H1 (cell line): ENCODE data around the gene ITGB7. TPM values are rescaled to one million over a fixed set of nuclear protein-coding genes. Genes with fewer than 3 reads are reported as not detected.

Experiments used
- CTCF ChIA-PET: fragments of 300-600 bp; sonication (Branson Sonifier 250); formaldehyde crosslinking; loops from one replicate; lab custom pipeline; 2021; ENCODE audit not compliant: partially characterized antibody; lab: Charles Lee
- POLR2A ChIA-PET: fragments of 300-600 bp; sonication (Branson Sonifier 250); formaldehyde crosslinking; loops from one replicate; lab custom pipeline; 2021; ENCODE audit warnings: inconsistent platforms; ENCODE audit not compliant: partially characterized antibody; lab: Charles Lee
- DNase-seq, 2 experiments: peaks; one replicate each; pipeline versions ENCODE4 v3.0.0 to v3.0.0-alpha.2; 2010 to 2022; ENCODE audit warnings: low spot score in 2 of 2, low read depth in 1 of 2, mixed read lengths in 1 of 2
- FAIRE-seq: peaks from 2 replicates; lab custom pipeline; 2011; peaks lifted over from hg19 to GRCh38; lab: Jason Lieb, UNC
- H2AFZ ChIP-seq: 2 replicates; pipeline ENCODE4 v1.8.1; 2012; ENCODE audit warnings: low read length, inconsistent platforms
- H2AK5ac ChIP-seq: 2 replicates; pipeline ENCODE4 v1.6.1; 2013; ENCODE audit warnings: low read depth, low read length
- H2BK120ac ChIP-seq: replicated peaks from 2 replicates; pipeline ENCODE3; 2013; ENCODE audit warnings: low read depth, low read length, inconsistent platforms
- H2BK12ac ChIP-seq: 2 replicates; pipeline ENCODE4 v1.6.1; 2013; ENCODE audit warnings: low read depth, low read length
- H2BK15ac ChIP-seq: 2 replicates; pipeline ENCODE4 v1.6.1; 2013; ENCODE audit warnings: low read length
- H2BK20ac ChIP-seq: 2 replicates; pipeline ENCODE4 v1.6.1; 2013; ENCODE audit warnings: low read length
- H2BK5ac ChIP-seq: 2 replicates; pipeline ENCODE4 v1.6.1; 2013; ENCODE audit warnings: low read depth, low read length
- H3K14ac ChIP-seq: 2 replicates; pipeline ENCODE4 v1.6.1; 2013; ENCODE audit warnings: inconsistent platforms; ENCODE audit not compliant: insufficient read length
- H3K18ac ChIP-seq: 2 replicates; pipeline ENCODE4 v1.6.1; 2013; ENCODE audit warnings: low read length; ENCODE audit errors: extremely low read depth
- H3K23ac ChIP-seq: 2 replicates; pipeline ENCODE4 v1.6.1; 2013; ENCODE audit warnings: inconsistent platforms; ENCODE audit not compliant: insufficient read length
- H3K23me2 ChIP-seq: 2 replicates; pipeline ENCODE4 v1.6.1; 2013; ENCODE audit warnings: low read depth, low read length
- H3K27ac ChIP-seq: 2 replicates; pipeline ENCODE4 v1.6.1; 2011; ENCODE audit warnings: low read depth, low read length, inconsistent platforms
- H3K27me3 ChIP-seq, 4 experiments: replicated peaks in 1 of 4; 1 replicate in 1 of 4; 2 replicates in 3 of 4; pipeline versions ENCODE4 v1.6.1 to v1.8.1; 2011 to 2013; ENCODE audit warnings: low read length in 3 of 4, mild to moderate bottlenecking in 3 of 4, inconsistent platforms in 2 of 4, mixed read lengths in 2 of 4, moderate library complexity in 1 of 4; ENCODE audit not compliant: control insufficient read depth in 3 of 4, insufficient read depth in 3 of 4; ENCODE audit errors: extremely low read depth in 1 of 4
- H3K36me3 ChIP-seq, 4 experiments: 2 replicates each; pipeline versions ENCODE4 v1.6.1 to v1.8.1; 2011 to 2013; ENCODE audit warnings: mild to moderate bottlenecking in 4 of 4, low read length in 3 of 4, moderate library complexity in 2 of 4, control low read depth in 1 of 4, inconsistent platforms in 1 of 4; ENCODE audit not compliant: insufficient read depth in 4 of 4, control insufficient read depth in 2 of 4
- H3K4ac ChIP-seq: replicated peaks from 2 replicates; pipeline ENCODE3; 2013; ENCODE audit warnings: low read length, low read depth, mixed read lengths, inconsistent platforms; ENCODE audit not compliant: insufficient read length
- H3K4me1 ChIP-seq, 4 experiments: replicated peaks in 1 of 4; 1 replicate in 1 of 4; 2 replicates in 3 of 4; pipeline versions ENCODE4 v1.6.1 to v1.8.1; 2011 to 2013; ENCODE audit warnings: low read length in 3 of 4, inconsistent platforms in 2 of 4, mixed read lengths in 1 of 4; ENCODE audit not compliant: insufficient read depth in 4 of 4, control insufficient read depth in 3 of 4
- H3K4me2 ChIP-seq, 2 experiments: 2 replicates each; pipeline versions ENCODE4 v1.6.1 to v1.8.1; 2011 to 2013; ENCODE audit warnings: low read depth in 2 of 2, low read length in 2 of 2, control low read depth in 1 of 2, inconsistent platforms in 1 of 2, mild to moderate bottlenecking in 1 of 2; ENCODE audit not compliant: insufficient read depth in 1 of 2
- H3K4me3 ChIP-seq, 4 experiments: fragments of 200-600, 300-600 bp in 1 of 4; sonication (generic), shearing (Covaris generic), sonication (Bioruptor Twin) in 1 of 4; 2 replicates each; pipeline versions ENCODE4 v1.5.1 to v1.8.1; 2011 to 2016; ENCODE audit warnings: low read length in 4 of 4, low read depth in 3 of 4, control low read depth in 2 of 4, inconsistent platforms in 2 of 4, mild to moderate bottlenecking in 2 of 4, mixed read lengths in 1 of 4, moderate library complexity in 1 of 4; ENCODE audit not compliant: insufficient read depth in 2 of 4; ENCODE audit errors: extremely low read depth in 1 of 4
- H3K56ac ChIP-seq: replicated peaks from 2 replicates; pipeline ENCODE3; 2013; ENCODE audit warnings: low read depth, mild to moderate bottlenecking, mixed read lengths, low read length, inconsistent platforms; ENCODE audit not compliant: insufficient read length
- H3K79me1 ChIP-seq: 2 replicates; pipeline ENCODE4 v1.6.1; 2013; ENCODE audit warnings: low read depth, low read length, control low read depth
- H3K79me2 ChIP-seq, 2 experiments: 2 replicates each; pipeline versions ENCODE4 v1.6.1 to v1.8.1; 2012 to 2013; ENCODE audit warnings: low read length in 2 of 2, mild to moderate bottlenecking in 2 of 2, inconsistent platforms in 1 of 2; ENCODE audit not compliant: insufficient read depth in 2 of 2, control insufficient read depth in 1 of 2
- H3K9ac ChIP-seq, 4 experiments: replicated peaks in 1 of 4; 1 replicate in 1 of 4; 2 replicates in 3 of 4; pipeline versions ENCODE4 v1.6.1 to v1.8.1; 2011 to 2013; ENCODE audit warnings: low read depth in 3 of 4, low read length in 3 of 4, control low read depth in 2 of 4, mild to moderate bottlenecking in 2 of 4, moderate library complexity in 2 of 4, inconsistent platforms in 1 of 4; ENCODE audit errors: extremely low read depth in 1 of 4
- H3K9me3 ChIP-seq, 2 experiments: 2 replicates each; pipeline versions ENCODE4 v1.6.1 to v1.8.1; 2012 to 2013; ENCODE audit warnings: mild to moderate bottlenecking in 2 of 2, moderate library complexity in 2 of 2, control low read depth in 1 of 2, inconsistent platforms in 1 of 2, low read depth in 1 of 2, low read length in 1 of 2, mixed read lengths in 1 of 2; ENCODE audit not compliant: insufficient read depth in 2 of 2
- H4K20me1 ChIP-seq, 2 experiments: replicated peaks in 1 of 2; 2 replicates each; pipeline versions ENCODE3 to v1.8.1; 2011 to 2013; ENCODE audit warnings: inconsistent platforms in 2 of 2, low read length in 2 of 2, mild to moderate bottlenecking in 1 of 2; ENCODE audit not compliant: insufficient read depth in 2 of 2, control insufficient read depth in 1 of 2
- H4K5ac ChIP-seq: 2 replicates; pipeline ENCODE4 v1.6.1; 2013; ENCODE audit warnings: low read length, low read depth, mixed read lengths, inconsistent platforms; ENCODE audit not compliant: insufficient read length
- H4K8ac ChIP-seq: 2 replicates; pipeline ENCODE4 v1.8.0; 2013; ENCODE audit warnings: mild to moderate bottlenecking, moderate library complexity, low read length, inconsistent platforms; ENCODE audit not compliant: insufficient read depth; ENCODE audit errors: extremely low read depth
- H4K91ac ChIP-seq: replicated peaks from 2 replicates; pipeline ENCODE3; 2013; ENCODE audit warnings: low read length, mixed read lengths, inconsistent platforms; ENCODE audit not compliant: insufficient read length
- CTCF ChIP-seq, 3 experiments: IDR thresholded peaks; 1 replicate in 2 of 3; 2 replicates in 1 of 3; pipeline versions ENCODE4 v1.5.1 to v1.6.1; 2011; ENCODE audit warnings: low read length in 3 of 3, mild to moderate bottlenecking in 3 of 3, inconsistent platforms in 2 of 3, low read depth in 1 of 3, moderate library complexity in 1 of 3; ENCODE audit not compliant: insufficient read depth in 1 of 3; ENCODE audit errors: control extremely low read depth in 1 of 3
- E2F6 ChIP-seq: IDR thresholded peaks from 2 replicates; pipeline ENCODE4 v1.6.1; 2012; ENCODE audit warnings: inconsistent platforms
- KDM4A ChIP-seq: IDR thresholded peaks from one replicate; pipeline ENCODE4 v1.7.1; 2012; ENCODE audit warnings: low read depth, mild to moderate bottlenecking, moderate library complexity, low read length, inconsistent platforms; ENCODE audit not compliant: severe bottlenecking
- MAFK ChIP-seq: IDR thresholded peaks from 2 replicates; pipeline ENCODE4 v1.6.1; 2012; ENCODE audit warnings: low read depth, mild to moderate bottlenecking, improper control_type of control experiment, low read length
- SAP30 ChIP-seq: fragments of 300-600 bp; sonication (generic); IDR thresholded peaks from 2 replicates; pipeline ENCODE4 v1.7.1; 2012; ENCODE audit warnings: low read length, moderate library complexity, mild to moderate bottlenecking, inconsistent platforms; ENCODE audit not compliant: insufficient read depth, insufficient replicate concordance
- SRF ChIP-seq: IDR thresholded peaks from 2 replicates; pipeline ENCODE4 v1.6.1; 2011; ENCODE audit warnings: mild to moderate bottlenecking, low read depth, low read length, moderate library complexity
- TAF1 ChIP-seq: IDR thresholded peaks from 2 replicates; pipeline ENCODE4 v1.6.1; 2011; ENCODE audit warnings: mild to moderate bottlenecking, low read depth, low read length
- WGBS, 2 experiments: shearing (Covaris generic) in 1 of 2; methylation state at CpG; one replicate each; pipeline versions ENCODE4 v1.1.6 to v1.1.7; 2013 to 2015; ENCODE audit warnings: low lambda C conversion rate in 2 of 2, mixed read lengths in 2 of 2, inconsistent platforms in 1 of 2, low coverage in 1 of 2, missing lambda C conversion rate in 1 of 2; ENCODE audit not compliant: insufficient replicate concordance in 2 of 2, insufficient coverage in 1 of 2, insufficient read length in 1 of 2; ENCODE audit errors: extremely low coverage in 1 of 2, missing lambda C conversion rate in 1 of 2; 5-methylcytosine and 5-hydroxymethylcytosine counted together
- polyA plus RNA-seq, 7 experiments: library from polyadenylated mRNA; depleted of rRNA in 3 of 7; stranded (reverse) in 5 of 7; unstranded in 2 of 7; fragments of >200 nt in 5 of 7; fragments of 200-250 nt in 2 of 7; gene quantifications; 1 replicate in 5 of 7; 2 replicates in 1 of 7; 4 replicates in 1 of 7; pipeline versions ENCODE4 v1.2.1 to v1.2.3, GENCODE V29; 2011 to 2013; ENCODE audit warnings: missing spikeins in 2 of 7, mixed read lengths in 2 of 7
- total RNA-seq: library from RNA; stranded (reverse); fragmentation: NEBNext Ultra II Directional; extraction: Animal tissue kit (Norgen Biotek cat#: 25700); gene quantifications from 2 replicates; pipeline ENCODE4 v1.2.1, GENCODE V29; 2021

The ITGB7 gene
- total and polyA plus RNA-seq, 2 of the 8 experiments (the other 6 are each of a cell fraction or from before 2014, with no cell fraction given): 0.35 to 0.54 TPM

- Histone ChIP-seq H3K79me2 (peaks cover 0 to 4% of the 10 kb centered on the region in 2 experiments; a peak in 1 of 4 replicates), H2BK15ac (peak overlapping the region; percentile 97; the same call in 1 of the 2 replicates), H3K9ac (no peak overlapping the region; a peak in 1 of 7 replicates), H3K18ac (peak overlapping the region; percentile 98), H2BK12ac (peak overlapping the region; percentile 99; the same call in 1 of the 2 replicates), H2BK20ac (peak overlapping the region; percentile 98), H3K4me2 (peak overlapping the region; percentile 42 to 100; a peak in 3 of 4 replicates), H3K36me3 (no peaks in the 10 kb centered on the region; a peak in 1 of 8 replicates), H3K23me2 (peaks cover 15% of the 10 kb centered on the region), H4K5ac (peak overlapping the region; percentile 80), H3K9me3 (no peaks in the 10 kb centered on the region), H3K4me1 (peaks cover 33 to 52% (median 35%) of the 10 kb centered on the region in 4 experiments), H3K56ac (no peak overlapping the region), H3K79me1 (no peaks in the 10 kb centered on the region), H3K27me3 (no peaks in the 10 kb centered on the region), H3K4me3 (peak overlapping the region in 1 of 4 experiments; percentile 23; a peak in 1 of 8 replicates), H4K20me1 (no peaks in the 10 kb centered on the region), H2AK5ac (peak overlapping the region; percentile 94), H2AFZ (no peak overlapping the region), H3K23ac (no peak overlapping the region), H3K14ac (no peak overlapping the region), H2BK120ac (peak overlapping the region; percentile 70), H2BK5ac (peak overlapping the region; percentile 91), H4K91ac (peak overlapping the region; percentile 98), H3K4ac (peak overlapping the region; percentile 80), H4K8ac (peak overlapping the region; percentile 47; the same call in 1 of the 2 replicates), H3K27ac (no peak overlapping the region)
- FAIRE-seq: no peak
- ChIA-PET POLR2A (interaction anchor here (1.0 to 13.6 kb wide), 6 partner anchors 4 to 66 kb away, joined by 3 to 151 read pairs (median 6); partner anchors contain the start of gene RARG), CTCF (interaction anchor here (0.6 to 21.6 kb wide), 13 partner anchors 9 to 79 kb away, joined by 3 to 654 read pairs (median 5); partner anchors contain the start of gene ESPL1)
- no peak for DNase-seq
- WGBS, 2 experiments: 78% methylated on average over 10 of the region's 10 CpGs; no CpG with 5 or more reads in 1 of the 2 experiments
- TF ChIP-seq SRF (no peak), CTCF (IDR thresholded peaks at IDR 0.05; ENCODE audit: control extremely low read depth in 1 of 3, insufficient read depth in 1 of 3, low read depth in 1 of 3, low read length in 3 of 3) (no peak), TAF1 (no peak), MAFK (no peak), SAP30 (no peak), E2F6 (no peak), KDM4A (no peak)
These were observed 18.0 kb upstream of the ITGB7 start for GRCh38 chr12:53224897-53225634.
